Activated CD4-positive, alpha-beta T cell treated with anti-CD3 and anti-CD28 coated beads, Interleukin-2, amount 50 U/mL, for 24 hours (primary cell): ENCODE data around the gene RAF1.
"Not testable (repeated sequence)": the region's sequence is repeated elsewhere in the genome, so short reads cannot be mapped to it uniquely, and the experiment has no call there.

Source experiments
- DNase-seq, 2 donors: peaks; one replicate each; pipeline ENCODE4 v3.0.0-alpha.2; 2020; ENCODE audit warnings: low read depth in 1 of 2, low spot score in 1 of 2

The RAF1 gene

GRCh38 chr3:12663936-12664908 lies at the start of gene RAF1:
TSS of gene RAF1 (minus strand) at chr3:12664117. CDS start at chr3:12618721, 45,396 bp downstream.
- DNase-seq, result peak; percentile 87 to 95

- no peak for DNase-seq
Observed at GRCh38 chr3:12710062-12710461, 46.1 kb upstream of the RAF1 start.

GRCh38 chr3:12709334-12709733 lies 45.4 kb upstream of the RAF1 start:
- no peak for DNase-seq

- no peak for DNase-seq
Observed at GRCh38 chr3:12708584-12709192, 44.8 kb upstream of the RAF1 start.

GRCh38 chr3:12707449-12707848 lies 43.5 kb upstream of the RAF1 start:
- DNase-seq, result no peak

GRCh38 chr3:12706504-12707253 lies 42.8 kb upstream of the RAF1 start:
- peak; percentile 6 to 47 for DNase-seq

GRCh38 chr3:12705981-12706380 lies 42.1 kb upstream of the RAF1 start:
- DNase-seq, result no peak

GRCh38 chr3:12705374-12705926 lies 41.5 kb upstream of the RAF1 start:
- no peak for DNase-seq

GRCh38 chr3:12702501-12702900 lies 38.6 kb upstream of the RAF1 start:
- no peak for DNase-seq

- not testable (repeated sequence) for DNase-seq
Observed at GRCh38 chr3:12701601-12702000, 37.7 kb upstream of the RAF1 start.

GRCh38 chr3:12700800-12701199 lies 36.9 kb upstream of the RAF1 start:
- no peak for DNase-seq

GRCh38 chr3:12695916-12696315 lies 32.0 kb upstream of the RAF1 start:
- DNase-seq, result no peak

GRCh38 chr3:12695112-12695511 lies 31.2 kb upstream of the RAF1 start:
- DNase-seq, result no peak

- DNase-seq, result no peak
Observed at GRCh38 chr3:12692444-12692843, 28.5 kb upstream of the RAF1 start.

GRCh38 chr3:12689997-12690711 lies 26.2 kb upstream of the RAF1 start:
- no peak for DNase-seq

GRCh38 chr3:12687948-12688347 lies 24.0 kb upstream of the RAF1 start:
- no peak for DNase-seq

- no peak for DNase-seq
Observed at GRCh38 chr3:12686096-12686495, 22.2 kb upstream of the RAF1 start.

GRCh38 chr3:12681943-12682390 lies 18.1 kb upstream of the RAF1 start:
- no peak for DNase-seq

GRCh38 chr3:12681089-12681942 lies 17.4 kb upstream of the RAF1 start:
- DNase-seq, result no peak

GRCh38 chr3:12679468-12679867 lies 15.6 kb upstream of the RAF1 start:
- no peak for DNase-seq
